RWPE1 (cell line): ENCODE results near the gene PPT1.
"Not testable (repeated sequence)": the region's sequence is repeated elsewhere in the genome, so short reads cannot be mapped to it uniquely, and the experiment has no call there.

Experiments used
- CTCF ChIA-PET: fragments of 350-600 bp; sonication (Branson Sonifier 250); formaldehyde crosslinking; extraction: SDS; loops from one replicate; lab custom pipeline; 2021; lab: Yijun Ruan, JAX
- POLR2A ChIA-PET: fragments of 400-600 bp; formaldehyde crosslinking; extraction: SDS; loops from one replicate; lab custom pipeline; 2020; ENCODE audit warnings: antibody characterized with exemption; ENCODE audit not compliant: low non-redundant PET; lab: Yijun Ruan, JAX
- DNase-seq: peaks from one replicate; pipeline ENCODE4 v3.0.0; 2012; ENCODE audit warnings: low spot score
- H3K27ac ChIP-seq: fragments of 450-650 bp; 2 replicates; pipeline ENCODE4 v1.5.1; 2017
- CTCF ChIP-seq: fragments of 450-650 bp; conservative IDR thresholded peaks from 2 replicates; pipeline ENCODE4 v1.5.1; 2017; ENCODE audit warnings: low read depth, mild to moderate bottlenecking

Gene PPT1

DNA sequence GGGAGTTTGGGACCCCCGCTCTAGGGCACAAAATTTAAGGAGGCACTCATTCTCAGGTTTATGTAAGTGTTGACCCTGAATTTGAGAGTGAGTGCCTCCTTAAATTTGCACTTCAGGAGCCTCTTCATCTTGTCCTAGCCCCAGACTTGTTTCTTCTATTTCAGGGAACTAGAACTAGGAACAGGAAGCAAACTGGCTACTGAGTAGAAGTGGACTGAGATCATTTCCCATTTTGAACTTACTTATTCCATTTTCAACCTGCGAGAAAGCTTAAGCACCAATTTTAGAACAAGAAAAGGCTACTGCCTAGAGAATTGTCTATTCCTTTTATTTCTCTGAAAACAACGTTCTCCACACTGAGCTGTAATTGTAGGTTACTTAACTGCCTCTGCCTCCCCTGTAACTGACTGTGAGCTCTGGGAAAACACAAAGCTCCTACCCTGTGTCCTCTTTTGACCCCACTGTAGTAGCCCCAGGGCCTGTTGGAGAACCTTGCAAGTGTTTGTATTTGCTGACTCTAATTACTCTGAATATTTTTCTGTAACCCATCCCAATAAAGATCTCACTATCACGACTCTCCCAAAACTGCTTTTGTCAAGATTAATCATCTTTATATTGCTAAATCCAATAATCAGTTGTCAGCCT, 2.5 kb downstream of the PPT1 start:
- no peak for TF ChIP-seq CTCF
- POLR2A ChIA-PET: no interaction called here
- CTCF ChIA-PET: no interaction called here
- H3K27ac ChIP-seq: no peak overlapping the region
- DNase-seq: no peak

GRCh38 chr1:40092706-40093639, 4.1 kb downstream of the PPT1 start:
- ChIA-PET CTCF (interaction anchor here (1.3 kb wide), 1 partner anchor 14 kb away, joined by 3 read pairs; no protein-coding TSS in a partner anchor), POLR2A (no interaction called here)
- TF ChIP-seq CTCF: no peak
- DNase-seq: no peak
- H3K27ac ChIP-seq: no peak overlapping the region

DNA sequence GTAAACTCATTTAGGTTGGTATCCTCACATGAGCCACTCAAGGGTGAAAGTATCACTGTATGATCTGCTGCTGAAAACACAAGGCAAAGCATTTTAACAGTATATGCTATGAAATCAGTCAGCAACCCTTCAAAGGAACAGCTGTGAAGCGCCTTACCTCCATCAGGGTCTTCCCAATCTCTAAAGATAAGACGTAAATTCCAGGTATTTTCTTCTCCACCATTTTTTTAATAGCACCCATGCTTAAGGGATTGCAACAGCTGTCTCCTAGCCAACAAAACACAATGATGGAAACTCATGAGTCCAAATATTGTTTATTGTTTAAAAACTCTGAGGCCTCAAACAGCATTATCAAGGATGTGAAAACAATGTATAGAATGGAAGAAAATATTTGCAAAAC, 4.8 kb downstream of the PPT1 start:
- POLR2A ChIA-PET: no interaction called here
- CTCF ChIA-PET: interaction anchor here (1.0 to 1.3 kb wide), 2 partner anchors 10 to 13 kb away, joined by 3 read pairs; no protein-coding TSS in a partner anchor
- TF ChIP-seq CTCF: no peak
- no peak overlapping the region for H3K27ac ChIP-seq
- no peak for DNase-seq

- no peak for DNase-seq
- TF ChIP-seq CTCF: no peak
- POLR2A ChIA-PET: no interaction called here
- no peak overlapping the region for H3K27ac ChIP-seq
- CTCF ChIA-PET: interaction anchor here (0.8 kb wide), 1 partner anchor 248 kb away, joined by 6 read pairs; no protein-coding TSS in a partner anchor
Measured at GRCh38 chr1:40090652-40091355, 6.2 kb downstream of the PPT1 start.

- H3K27ac ChIP-seq, DNase-seq, POLR2A ChIA-PET: not testable (repeated sequence)
- CTCF ChIA-PET: interaction anchor here (0.5 to 1.2 kb wide), 7 partner anchors 10 to 320 kb away, joined by 3 read pairs; no protein-coding TSS in a partner anchor
- TF ChIP-seq CTCF: peak; percentile 85
Measured at GRCh38 chr1:40084750-40085149, 12.3 kb downstream of the PPT1 start.

DNA sequence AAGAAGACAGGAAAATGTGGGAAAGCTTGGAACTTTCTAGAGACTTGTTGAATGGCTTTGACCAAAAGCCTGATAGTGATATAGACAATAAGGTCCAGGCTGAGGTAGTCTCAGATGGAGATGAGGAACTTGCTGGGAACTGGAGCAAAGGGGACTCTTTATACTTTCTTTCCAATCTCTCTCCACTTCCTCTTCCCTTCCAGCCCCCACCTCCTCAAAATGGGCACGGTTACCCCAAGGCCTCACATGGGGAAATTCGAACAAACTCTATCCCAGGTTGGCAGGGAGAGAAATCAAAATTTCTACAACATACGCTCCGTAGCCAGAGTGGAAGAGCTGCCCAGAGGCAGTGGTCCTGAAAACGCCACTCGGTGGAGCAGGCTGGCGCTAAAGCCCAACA, 15.2 kb downstream of the PPT1 start:
- no peak for TF ChIP-seq CTCF
- ChIA-PET POLR2A (no interaction called here), CTCF (interaction anchor here (0.8 kb wide), 1 partner anchor 10 kb away, joined by 3 read pairs; no protein-coding TSS in a partner anchor)
- DNase-seq: no peak
- H3K27ac ChIP-seq: no peak overlapping the region
